WI38 (cell line): Measurements from ENCODE around the gene LRRTM3.

Experiments used
- H3K4me3 ChIP-seq: 2 replicates; pipeline ENCODE4 v1.5.1; 2011; ENCODE audit warnings: low read depth, mild to moderate bottlenecking, control low read depth, low read length
- TF ChIP-seq, protein P1 (sequence below): IDR thresholded peaks from 2 replicates; pipeline ENCODE4 v1.5.1; 2012; ENCODE audit warnings: low read depth, mild to moderate bottlenecking, control low read depth, low read length

The LRRTM3 gene

DNA sequence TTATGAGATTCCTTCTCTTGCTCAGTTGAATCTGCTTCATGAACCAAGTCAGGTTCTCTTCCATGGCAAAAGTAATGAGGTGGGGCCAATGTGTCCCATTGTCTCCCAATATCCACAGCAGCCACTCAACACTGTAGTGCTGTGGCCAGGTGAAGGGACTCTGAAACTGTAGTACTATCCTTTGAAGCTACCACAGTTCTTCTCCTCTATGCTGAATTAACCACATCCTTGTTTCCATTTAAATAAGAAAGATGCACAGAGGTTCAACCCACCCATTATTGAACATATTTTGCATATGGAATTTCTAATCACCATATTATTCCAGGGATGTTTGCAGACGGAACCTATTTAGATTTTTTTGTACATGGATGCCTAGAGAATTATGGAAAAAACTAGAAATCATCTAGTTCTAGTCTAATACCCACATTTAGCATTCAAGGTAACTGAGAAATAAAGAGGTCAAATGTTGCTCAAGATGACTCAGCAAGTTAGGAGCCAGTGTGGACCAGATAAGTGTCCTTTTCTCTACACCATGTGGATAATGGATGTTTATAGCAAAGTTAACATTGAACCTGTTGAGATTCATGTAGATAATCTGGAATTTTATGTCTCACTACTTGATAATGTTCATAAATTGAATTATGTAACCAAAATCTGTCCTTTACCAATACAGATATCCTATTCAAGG is 64.5 kb downstream of the LRRTM3 start:
- TF ChIP-seq, protein P1, sequence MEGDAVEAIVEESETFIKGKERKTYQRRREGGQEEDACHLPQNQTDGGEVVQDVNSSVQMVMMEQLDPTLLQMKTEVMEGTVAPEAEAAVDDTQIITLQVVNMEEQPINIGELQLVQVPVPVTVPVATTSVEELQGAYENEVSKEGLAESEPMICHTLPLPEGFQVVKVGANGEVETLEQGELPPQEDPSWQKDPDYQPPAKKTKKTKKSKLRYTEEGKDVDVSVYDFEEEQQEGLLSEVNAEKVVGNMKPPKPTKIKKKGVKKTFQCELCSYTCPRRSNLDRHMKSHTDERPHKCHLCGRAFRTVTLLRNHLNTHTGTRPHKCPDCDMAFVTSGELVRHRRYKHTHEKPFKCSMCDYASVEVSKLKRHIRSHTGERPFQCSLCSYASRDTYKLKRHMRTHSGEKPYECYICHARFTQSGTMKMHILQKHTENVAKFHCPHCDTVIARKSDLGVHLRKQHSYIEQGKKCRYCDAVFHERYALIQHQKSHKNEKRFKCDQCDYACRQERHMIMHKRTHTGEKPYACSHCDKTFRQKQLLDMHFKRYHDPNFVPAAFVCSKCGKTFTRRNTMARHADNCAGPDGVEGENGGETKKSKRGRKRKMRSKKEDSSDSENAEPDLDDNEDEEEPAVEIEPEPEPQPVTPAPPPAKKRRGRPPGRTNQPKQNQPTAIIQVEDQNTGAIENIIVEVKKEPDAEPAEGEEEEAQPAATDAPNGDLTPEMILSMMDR = no peak
- H3K4me3 ChIP-seq = no peak overlapping the region

DNA sequence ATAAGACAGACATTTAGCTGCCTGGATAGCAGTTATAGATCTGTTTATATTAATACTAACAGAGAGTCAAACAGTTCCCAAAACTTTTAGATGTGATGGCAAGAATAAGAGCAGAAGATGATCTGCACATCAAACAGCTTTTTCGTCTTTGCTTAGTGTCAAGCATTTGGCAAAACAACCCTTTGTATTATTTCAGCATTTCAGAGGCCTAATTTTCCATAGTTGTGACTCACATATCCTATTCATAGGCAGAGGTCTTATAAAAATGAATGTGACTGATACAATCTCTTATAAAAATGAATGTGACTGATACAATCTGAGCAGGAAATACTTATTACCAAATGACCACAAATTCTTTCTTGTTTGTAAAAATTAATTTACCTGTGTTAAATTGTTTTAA is 71.2 kb downstream of the LRRTM3 start:
- TF ChIP-seq, protein P1 = no peak
- H3K4me3 ChIP-seq = no peak overlapping the region

DNA sequence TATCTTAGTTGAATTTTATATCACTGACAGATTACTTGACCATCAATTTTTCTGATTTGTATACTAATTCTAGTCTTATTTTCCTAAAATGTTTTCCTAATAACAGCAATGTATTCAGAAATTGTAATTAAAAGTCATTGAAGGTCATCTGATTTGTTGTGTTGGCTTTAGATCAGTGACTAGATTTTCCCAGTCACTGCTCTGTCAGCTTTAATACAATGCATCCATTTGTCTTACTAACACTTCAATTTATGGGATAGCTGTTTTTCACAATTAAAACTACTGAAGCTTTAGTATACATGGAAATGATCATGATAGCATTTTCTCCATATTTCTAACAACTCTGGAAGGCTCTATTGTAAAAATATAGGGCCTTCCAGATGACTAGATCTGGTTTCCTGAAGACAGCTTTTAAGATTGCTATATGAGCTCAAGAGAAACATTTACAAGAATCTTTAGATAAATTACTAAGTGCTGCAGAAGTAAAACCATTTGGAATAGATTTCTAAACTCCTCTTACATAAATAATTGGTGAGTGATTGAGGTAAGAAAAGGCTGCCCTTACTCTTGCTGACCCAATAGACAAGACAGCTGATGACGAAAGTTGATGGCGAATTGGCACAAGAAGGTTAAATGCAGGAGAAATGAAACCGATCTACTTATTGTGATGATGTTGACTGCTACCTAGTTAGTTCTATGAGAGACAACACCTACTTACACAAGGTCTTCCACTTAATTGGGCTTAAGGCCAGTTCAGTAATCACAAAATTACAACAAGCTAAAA is 74.1 kb downstream of the LRRTM3 start:
- TF ChIP-seq, protein P1 = no peak
- no peak overlapping the region for H3K4me3 ChIP-seq

DNA sequence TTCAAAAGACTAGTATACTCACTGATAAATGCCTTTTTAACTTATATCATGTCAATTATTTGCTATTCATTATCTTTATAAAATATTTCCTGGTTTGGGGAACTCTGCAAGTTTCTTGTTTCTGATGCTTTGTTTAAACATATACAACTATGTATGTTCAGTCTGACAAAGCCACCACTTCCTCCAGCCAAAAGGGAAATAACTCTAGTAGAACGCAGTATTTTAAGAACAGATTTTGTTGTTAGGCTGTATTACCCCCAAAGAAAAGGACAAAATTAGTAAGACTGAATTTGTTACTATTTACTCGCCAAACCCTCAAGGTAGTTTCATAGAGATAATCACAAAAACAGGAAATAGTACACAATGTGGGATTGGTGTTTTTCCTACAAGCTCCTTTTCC is 78.9 kb downstream of the LRRTM3 start:
- no peak overlapping the region for H3K4me3 ChIP-seq
- TF ChIP-seq, protein P1 = no peak

DNA sequence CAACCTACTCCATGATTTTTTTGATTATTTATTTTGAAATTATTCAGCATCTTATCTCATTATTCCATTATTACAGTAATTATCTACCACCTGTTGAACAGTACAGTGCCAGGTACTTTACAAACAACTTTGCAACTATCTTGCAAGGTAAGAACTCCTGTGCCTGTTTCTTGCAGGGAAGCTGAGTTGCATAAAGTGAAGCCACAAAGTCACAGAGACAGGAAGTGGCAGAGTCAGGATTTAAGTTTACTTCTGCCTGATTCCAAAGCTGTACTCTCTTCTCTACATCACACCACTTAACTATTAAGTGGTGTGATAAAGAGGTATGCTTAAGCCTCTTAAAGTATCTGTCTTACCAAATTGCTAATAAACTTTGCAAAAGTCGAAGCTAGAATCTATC is 80.1 kb downstream of the LRRTM3 start:
- TF ChIP-seq, protein P1 = no peak

DNA sequence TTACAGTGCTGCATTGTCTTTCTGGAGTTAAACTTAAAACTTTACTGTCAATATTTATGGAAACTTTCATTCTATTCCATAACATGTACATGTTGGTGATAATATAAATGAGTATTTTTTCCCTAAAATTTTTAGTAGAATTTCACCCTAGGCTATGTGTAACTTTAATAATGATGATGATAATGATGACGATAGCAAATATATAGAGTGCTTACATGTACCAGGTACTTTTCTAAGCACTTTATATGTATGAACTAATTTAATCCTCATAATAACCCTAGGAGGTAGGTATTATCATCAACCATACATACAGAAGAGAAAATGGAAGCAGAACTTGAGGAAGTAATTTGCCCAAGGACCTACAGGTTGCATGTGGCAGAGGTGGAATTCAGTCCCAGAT is 85.6 kb downstream of the LRRTM3 start:
- H3K4me3 ChIP-seq = no peak overlapping the region
- TF ChIP-seq, protein P1 = no peak

More for the DNA sequence above, 80.1 kb downstream of the LRRTM3 start:
- no peak overlapping the region for H3K4me3 ChIP-seq

DNA sequence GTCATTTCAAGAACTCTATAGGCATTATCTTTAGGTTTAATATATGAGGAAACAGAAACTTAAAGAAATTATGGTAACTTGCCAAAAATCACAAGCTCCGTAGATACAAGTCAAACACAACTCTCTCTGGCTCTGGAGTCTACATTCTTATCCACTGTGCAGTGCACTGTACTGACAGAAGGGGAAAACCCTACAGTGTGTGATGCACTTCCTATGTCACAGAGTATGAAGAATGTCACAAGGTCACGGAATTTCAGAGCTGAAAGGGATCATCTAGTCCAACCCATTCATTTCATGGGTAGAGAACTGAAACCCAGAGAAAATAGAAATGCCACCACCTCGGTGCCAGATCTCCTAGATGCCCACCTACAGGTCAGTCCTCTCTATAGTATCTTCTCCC is 86.1 kb downstream of the LRRTM3 start:
- TF ChIP-seq, protein P1 = no peak
- H3K4me3 ChIP-seq = no peak overlapping the region
